SK-N-SH (cell line): ENCODE results near the gene EIF2AK2.

ENCODE experiments used
- CTCF ChIP-seq: fragments of 200-600 bp; sonication (generic); IDR thresholded peaks from 2 replicates; pipeline ENCODE4 v1.6.1; 2017; ENCODE audit warnings: antibody characterized with exemption, mild to moderate bottlenecking, moderate library complexity
- RAD21 ChIP-seq: IDR thresholded peaks from 2 replicates; pipeline ENCODE4 v1.6.1; 2012; ENCODE audit warnings: mild to moderate bottlenecking, low read length
- TAF1 ChIP-seq: IDR thresholded peaks from 2 replicates; pipeline ENCODE4 v1.6.1; 2012; ENCODE audit warnings: low read depth, mild to moderate bottlenecking, low read length, moderate library complexity, borderline replicate concordance

GRCh38 chr2:37060446-37060845 lies 96.3 kb downstream of the EIF2AK2 start:
- no peak for TF ChIP-seq CTCF
- TF ChIP-seq TAF1: no peak
- no peak for TF ChIP-seq RAD21
